Neural progenitor cell (in vitro differentiated cells): ENCODE data around the gene ACKR2. TPM values are rescaled to one million over a fixed set of nuclear protein-coding genes. Genes with fewer than 3 reads are reported as not detected.

Source experiments
- DNase-seq: peaks from one replicate; pipeline ENCODE4 v3.0.0-alpha.2; 2016; ENCODE audit warnings: low spot score
- H2AFZ ChIP-seq: fragments of 200-600 bp; sonication (generic); replicated peaks from 2 replicates; pipeline ENCODE4 v1.6.1; 2016; ENCODE audit warnings: antibody characterized with exemption
- H3F3A ChIP-seq: fragments of 200-600 bp; sonication (generic); 2 replicates; pipeline ENCODE4 v1.6.1; 2016; ENCODE audit warnings: antibody characterized with exemption, low read depth
- H3K27ac ChIP-seq: fragments of 200-600 bp; sonication (generic); 2 replicates; pipeline ENCODE4 v1.5.1; 2016; ENCODE audit warnings: mild to moderate bottlenecking
- H3K27me3 ChIP-seq: fragments of 200-600 bp; sonication (generic); 2 replicates; pipeline ENCODE4 v1.6.1; 2016; ENCODE audit warnings: mild to moderate bottlenecking, moderate library complexity
- H3K36me3 ChIP-seq: fragments of 200-600 bp; sonication (generic); 2 replicates; pipeline ENCODE4 v1.5.1; 2016
- H3K4me1 ChIP-seq: fragments of 200-600 bp; sonication (generic); 2 replicates; pipeline ENCODE4 v1.6.1; 2016; ENCODE audit warnings: mixed run types
- H3K4me2 ChIP-seq: fragments of 200-600 bp; sonication (generic); 2 replicates; pipeline ENCODE4 v1.6.1; 2016
- H3K4me3 ChIP-seq: fragments of 200-600 bp; sonication (generic); 2 replicates; pipeline ENCODE4 v1.5.1; 2016
- H3K79me2 ChIP-seq: fragments of 200-600 bp; sonication (generic); 2 replicates; pipeline ENCODE4 v1.6.1; 2016; ENCODE audit warnings: low read depth
- H3K9ac ChIP-seq: fragments of 200-600 bp; sonication (generic); 2 replicates; pipeline ENCODE4 v1.6.1; 2016
- H3K9me3 ChIP-seq: fragments of 200-600 bp; sonication (generic); 2 replicates; pipeline ENCODE4 v1.5.1; 2016; ENCODE audit warnings: low read depth
- H4K20me1 ChIP-seq: fragments of 200-600 bp; sonication (generic); 2 replicates; pipeline ENCODE4 v1.6.1; 2016; ENCODE audit warnings: low read depth
- H3K27ac Mint-ChIP-seq: 3 replicates; pipeline ENCODE4 v1.8.0; 2021; ENCODE audit warnings: mixed read lengths
- H3K27me3 Mint-ChIP-seq: 2 replicates; pipeline ENCODE4 v1.8.0; 2022; ENCODE audit warnings: low read depth, mild to moderate bottlenecking, inconsistent platforms, moderate library complexity, mixed read lengths; ENCODE audit not compliant: insufficient read depth
- H3K36me3 Mint-ChIP-seq: 3 replicates; pipeline ENCODE4 v1.8.0; 2021; ENCODE audit warnings: mixed read lengths
- H3K4me1 Mint-ChIP-seq: 3 replicates; pipeline ENCODE4 v1.8.0; 2021; ENCODE audit warnings: mixed read lengths
- H3K4me3 Mint-ChIP-seq: 3 replicates; pipeline ENCODE4 v1.8.0; 2021; ENCODE audit warnings: mild to moderate bottlenecking, moderate library complexity, mixed read lengths
- H3K9me3 Mint-ChIP-seq: 3 replicates; pipeline ENCODE4 v1.8.0; 2020; ENCODE audit warnings: mixed read lengths
- EZH2 ChIP-seq: fragments of 200-600 bp; sonication (generic); IDR thresholded peaks from 2 replicates; pipeline ENCODE4 v1.6.1; 2017; ENCODE audit warnings: antibody characterized with exemption, mild to moderate bottlenecking, moderate library complexity
- EZH2phosphoT487 ChIP-seq: fragments of 200-600 bp; sonication (generic); IDR thresholded peaks from 2 replicates; pipeline ENCODE4 v1.6.1; 2017; ENCODE audit warnings: antibody characterized with exemption
- total RNA-seq: library from RNA; depleted of rRNA; stranded (reverse); fragments of >200 nt; gene quantifications from 2 replicates; pipeline ENCODE4 v1.2.3, GENCODE V29; 2015; ENCODE audit warnings: low replicate concordance
- TF ChIP-seq, protein P1 (sequence below): fragments of 200-600 bp; sonication (generic); IDR thresholded peaks from 2 replicates; pipeline ENCODE4 v1.5.1; 2017; ENCODE audit warnings: antibody characterized with exemption, mild to moderate bottlenecking

Gene ACKR2
- total RNA-seq, 1 donor from 2014 or later, result not detected

DNA sequence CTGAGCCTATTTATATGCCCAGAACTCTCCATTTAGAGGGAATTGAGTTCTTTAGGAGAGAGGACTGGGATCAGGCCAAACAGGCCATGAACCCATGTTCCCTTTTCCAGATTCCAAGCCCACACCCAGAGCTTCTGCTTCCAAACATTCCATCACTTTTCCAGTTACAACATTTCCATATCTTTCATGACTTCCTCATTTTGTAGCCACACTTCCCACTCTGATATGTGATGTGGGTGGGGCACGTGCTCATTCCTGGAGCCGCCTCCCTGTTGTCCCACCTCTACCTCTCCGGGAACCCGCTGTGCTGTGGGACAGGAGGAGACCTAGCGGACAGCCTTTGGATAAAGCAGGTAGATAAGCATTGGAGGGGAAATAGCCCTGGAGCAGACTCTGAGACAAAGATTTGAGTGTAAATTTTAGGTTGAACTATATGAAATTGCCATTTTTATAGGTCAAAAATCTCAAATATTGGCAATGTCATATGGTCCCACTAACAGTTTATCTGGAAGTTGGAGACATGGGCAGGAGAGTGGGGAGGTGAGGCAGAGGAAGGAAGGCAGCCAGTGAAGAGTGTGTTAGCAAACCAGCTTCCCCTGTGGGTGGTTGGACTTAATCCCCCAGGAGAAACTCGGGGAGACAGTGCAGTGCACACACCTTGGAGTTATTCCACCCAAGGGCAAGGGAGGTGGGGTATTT is 34.6 kb downstream of the ACKR2 start:
- Histone ChIP-seq H3K9me3 (no peaks in the 10 kb centered on the region), H4K20me1 (no peaks in the 10 kb centered on the region), H3K27me3 (no peaks in the 10 kb centered on the region), H3K4me3 (no peak overlapping the region), H3K27ac (no peak overlapping the region), H3K4me1 (peaks cover 12% of the 10 kb centered on the region), H3K9ac (no peak overlapping the region), H3K4me2 (no peak overlapping the region), H2AFZ (no peak overlapping the region), H3F3A (no peaks in the 10 kb centered on the region), H3K79me2 (no peaks in the 10 kb centered on the region), H3K36me3 (no peaks in the 10 kb centered on the region)
- no peak overlapping the region for H3K27ac Mint-ChIP-seq
- no peaks in the 10 kb centered on the region for H3K9me3 Mint-ChIP-seq
- H3K27me3 Mint-ChIP-seq, result no peaks in the 10 kb centered on the region
- TF ChIP-seq, protein P1, sequence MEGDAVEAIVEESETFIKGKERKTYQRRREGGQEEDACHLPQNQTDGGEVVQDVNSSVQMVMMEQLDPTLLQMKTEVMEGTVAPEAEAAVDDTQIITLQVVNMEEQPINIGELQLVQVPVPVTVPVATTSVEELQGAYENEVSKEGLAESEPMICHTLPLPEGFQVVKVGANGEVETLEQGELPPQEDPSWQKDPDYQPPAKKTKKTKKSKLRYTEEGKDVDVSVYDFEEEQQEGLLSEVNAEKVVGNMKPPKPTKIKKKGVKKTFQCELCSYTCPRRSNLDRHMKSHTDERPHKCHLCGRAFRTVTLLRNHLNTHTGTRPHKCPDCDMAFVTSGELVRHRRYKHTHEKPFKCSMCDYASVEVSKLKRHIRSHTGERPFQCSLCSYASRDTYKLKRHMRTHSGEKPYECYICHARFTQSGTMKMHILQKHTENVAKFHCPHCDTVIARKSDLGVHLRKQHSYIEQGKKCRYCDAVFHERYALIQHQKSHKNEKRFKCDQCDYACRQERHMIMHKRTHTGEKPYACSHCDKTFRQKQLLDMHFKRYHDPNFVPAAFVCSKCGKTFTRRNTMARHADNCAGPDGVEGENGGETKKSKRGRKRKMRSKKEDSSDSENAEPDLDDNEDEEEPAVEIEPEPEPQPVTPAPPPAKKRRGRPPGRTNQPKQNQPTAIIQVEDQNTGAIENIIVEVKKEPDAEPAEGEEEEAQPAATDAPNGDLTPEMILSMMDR, result no peak
- TF ChIP-seq EZH2 (no peak), EZH2phosphoT487 (no peak)
- H3K36me3 Mint-ChIP-seq, result no peaks in the 10 kb centered on the region
- H3K4me3 Mint-ChIP-seq, result peak overlapping the region; percentile 2
- H3K4me1 Mint-ChIP-seq, result peaks cover 6% of the 10 kb centered on the region
- no peak for DNase-seq

DNA sequence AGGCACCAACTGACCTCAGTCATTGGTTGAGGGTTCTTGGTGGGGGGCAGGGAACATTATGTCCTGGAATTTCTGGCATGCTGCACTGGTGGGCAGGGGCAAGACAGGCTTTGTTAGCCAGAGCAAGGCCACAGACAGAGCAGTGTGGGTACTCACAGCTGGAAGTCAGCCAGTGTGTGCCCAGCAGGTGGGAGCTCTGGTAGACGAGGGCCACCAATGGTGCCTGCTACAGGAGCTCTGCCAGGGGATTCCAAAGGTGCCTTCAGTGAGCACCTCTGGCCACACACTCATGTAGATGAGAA is 35.1 kb downstream of the ACKR2 start:
- Mint-ChIP-seq H3K36me3 (no peaks in the 10 kb centered on the region), H3K27ac (no peak overlapping the region)
- DNase-seq, result no peak

DNA sequence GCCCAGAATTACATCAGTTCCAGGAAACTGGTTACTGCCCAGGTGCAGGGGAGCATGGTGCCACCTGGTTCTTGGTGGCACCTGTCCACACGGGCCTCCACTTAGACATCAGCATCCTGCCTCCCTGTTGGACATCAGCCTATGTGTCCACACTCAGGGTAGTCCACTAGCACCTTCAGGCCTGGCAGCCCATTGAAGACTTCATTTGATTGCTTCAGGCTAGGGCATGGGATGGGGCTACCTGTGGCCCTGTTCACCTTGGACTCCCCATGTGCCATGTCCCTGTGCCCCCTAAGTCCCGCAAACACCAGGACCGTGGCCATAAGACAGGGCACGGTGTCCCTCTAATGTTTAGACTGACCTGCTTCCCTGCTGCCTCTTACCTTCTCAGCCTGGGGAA is 35.6 kb downstream of the ACKR2 start:
- Mint-ChIP-seq H3K9me3 (no peaks in the 10 kb centered on the region), H3K4me3 (no peak overlapping the region), H3K36me3 (no peaks in the 10 kb centered on the region), H3K4me1 (peaks cover 6% of the 10 kb centered on the region), H3K27me3 (no peaks in the 10 kb centered on the region), H3K27ac (no peak overlapping the region)
- TF ChIP-seq, protein P1, result no peak
- Histone ChIP-seq H3K27ac (no peak overlapping the region), H3K9ac (no peak overlapping the region), H3K4me3 (no peak overlapping the region), H3K4me2 (no peak overlapping the region), H3F3A (no peaks in the 10 kb centered on the region), H3K4me1 (peaks cover 12% of the 10 kb centered on the region), H3K27me3 (no peaks in the 10 kb centered on the region), H3K9me3 (no peaks in the 10 kb centered on the region), H3K79me2 (no peaks in the 10 kb centered on the region), H3K36me3 (no peaks in the 10 kb centered on the region), H4K20me1 (no peaks in the 10 kb centered on the region), H2AFZ (no peak overlapping the region)
- DNase-seq, result no peak

More for the DNA sequence above, 35.1 kb downstream of the ACKR2 start:
- peaks cover 12% of the 10 kb centered on the region for H3K4me1 ChIP-seq
- no peaks in the 10 kb centered on the region for H3K36me3 ChIP-seq
- no peaks in the 10 kb centered on the region for H3K9me3 Mint-ChIP-seq
- H3K79me2 ChIP-seq, result no peaks in the 10 kb centered on the region
- H3K27ac ChIP-seq, result no peak overlapping the region
- no peaks in the 10 kb centered on the region for H3K27me3 ChIP-seq
- no peaks in the 10 kb centered on the region for H4K20me1 ChIP-seq
- no peaks in the 10 kb centered on the region for H3K9me3 ChIP-seq
- no peak overlapping the region for H2AFZ ChIP-seq
- no peak overlapping the region for H3K9ac ChIP-seq
- no peaks in the 10 kb centered on the region for H3F3A ChIP-seq
- H3K4me2 ChIP-seq, result no peak overlapping the region
- no peaks in the 10 kb centered on the region for H3K27me3 Mint-ChIP-seq
- H3K4me3 ChIP-seq, result no peak overlapping the region
- peak overlapping the region; percentile 2 for H3K4me3 Mint-ChIP-seq
- TF ChIP-seq EZH2, result no peak
- TF ChIP-seq, protein P1, result no peak
- no peak for TF ChIP-seq EZH2phosphoT487
- peaks cover 6% of the 10 kb centered on the region for H3K4me1 Mint-ChIP-seq
